Stimulated activated CD4-positive, alpha-beta T cell treated with anti-CD3 and anti-CD28 coated beads, Interleukin-15, amount 100 ng/mL, for 24 hours (primary cell): ENCODE results near the gene PTPRZ1.

Experiments used
- DNase-seq: peaks from one replicate; pipeline ENCODE4 v3.0.0-alpha.2; 2020

Gene PTPRZ1

DNA sequence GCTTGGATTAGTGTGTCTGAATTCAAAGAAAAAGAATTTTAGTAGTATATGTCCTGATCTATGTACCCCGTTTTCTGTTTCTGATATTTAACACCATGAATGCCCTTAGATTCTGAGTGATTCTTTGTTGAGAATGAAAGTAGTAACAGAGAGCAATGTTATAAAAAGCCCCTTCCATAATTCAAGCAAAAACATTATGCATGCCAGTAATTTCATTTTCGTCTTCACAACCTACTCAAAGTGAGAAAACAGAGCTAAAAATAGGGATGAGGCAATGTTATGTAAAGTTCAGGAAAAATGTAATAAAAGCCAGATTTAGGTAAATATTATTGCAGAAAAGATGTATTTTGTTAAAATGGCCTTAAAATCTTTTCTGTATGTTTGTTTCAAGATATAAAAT lies 28.1 kb downstream of the PTPRZ1 start:
- DNase-seq: no peak

DNA sequence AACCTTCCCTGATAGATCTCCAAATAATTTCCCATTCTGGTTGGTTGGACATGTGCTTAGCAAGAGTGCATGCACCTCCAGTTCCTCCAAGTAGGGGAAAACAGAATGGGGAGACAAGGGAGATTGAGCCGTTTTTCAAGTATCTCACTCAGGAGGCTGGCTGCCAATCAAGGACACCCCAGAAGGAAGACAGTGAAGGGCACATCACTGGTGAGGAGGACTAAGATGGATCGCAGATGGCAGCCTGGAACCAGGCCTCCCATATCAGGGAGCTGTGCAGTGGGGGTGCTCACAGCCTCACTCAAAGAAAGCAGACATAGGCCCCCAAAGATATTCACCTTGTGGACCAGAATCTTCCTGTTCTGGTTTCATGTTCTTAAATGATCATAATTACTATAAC lies 31.2 kb downstream of the PTPRZ1 start:
- no peak for DNase-seq

DNA sequence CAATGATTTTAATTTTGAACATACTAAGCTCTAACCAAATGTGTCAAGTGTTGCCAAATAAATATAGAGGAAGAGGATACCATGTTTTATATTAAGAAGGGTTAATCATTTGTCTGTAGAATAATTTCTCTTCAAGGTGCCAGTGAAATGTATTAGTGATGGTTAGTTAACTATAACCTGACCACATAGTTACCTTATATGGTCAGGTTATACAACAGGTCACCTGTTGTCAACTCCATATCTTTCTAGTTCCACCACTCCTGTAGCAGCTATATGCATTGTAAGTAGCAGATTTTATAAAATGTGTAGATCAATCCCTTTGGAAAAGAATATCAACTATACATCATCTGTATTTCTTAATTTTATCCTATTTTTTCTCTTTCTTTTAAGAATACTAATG lies 35.1 kb downstream of the PTPRZ1 start:
- DNase-seq: no peak

DNA sequence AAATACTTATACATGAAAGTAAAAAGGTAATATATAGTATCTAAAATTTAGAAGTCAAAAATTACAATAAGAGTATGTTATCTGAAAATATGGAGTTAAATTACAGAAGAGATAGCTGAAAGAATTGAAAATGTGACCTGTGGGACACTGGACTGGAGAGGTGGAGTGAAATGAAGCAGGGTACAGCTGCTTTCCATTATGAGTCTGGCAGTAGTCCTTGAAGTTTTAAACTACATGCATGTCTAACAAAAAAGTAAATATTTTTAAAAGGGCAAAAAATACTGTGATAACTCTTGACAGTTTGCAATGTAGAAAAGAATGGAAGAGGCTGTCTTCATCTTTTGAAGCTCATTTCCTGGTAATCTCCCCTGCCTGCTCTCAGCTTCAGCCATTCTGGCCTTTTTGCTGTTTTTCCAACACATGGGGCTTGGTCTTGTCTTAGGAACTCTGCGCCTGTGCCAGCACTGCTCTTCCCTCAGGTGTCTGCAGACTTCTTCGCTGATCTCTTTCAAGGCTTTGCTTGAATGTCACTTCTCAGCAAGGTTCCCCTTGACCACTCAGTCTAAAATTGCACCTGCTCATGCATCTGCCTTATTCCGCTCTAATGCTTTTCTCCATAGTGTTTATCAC lies 36.9 kb downstream of the PTPRZ1 start:
- DNase-seq: no peak

DNA sequence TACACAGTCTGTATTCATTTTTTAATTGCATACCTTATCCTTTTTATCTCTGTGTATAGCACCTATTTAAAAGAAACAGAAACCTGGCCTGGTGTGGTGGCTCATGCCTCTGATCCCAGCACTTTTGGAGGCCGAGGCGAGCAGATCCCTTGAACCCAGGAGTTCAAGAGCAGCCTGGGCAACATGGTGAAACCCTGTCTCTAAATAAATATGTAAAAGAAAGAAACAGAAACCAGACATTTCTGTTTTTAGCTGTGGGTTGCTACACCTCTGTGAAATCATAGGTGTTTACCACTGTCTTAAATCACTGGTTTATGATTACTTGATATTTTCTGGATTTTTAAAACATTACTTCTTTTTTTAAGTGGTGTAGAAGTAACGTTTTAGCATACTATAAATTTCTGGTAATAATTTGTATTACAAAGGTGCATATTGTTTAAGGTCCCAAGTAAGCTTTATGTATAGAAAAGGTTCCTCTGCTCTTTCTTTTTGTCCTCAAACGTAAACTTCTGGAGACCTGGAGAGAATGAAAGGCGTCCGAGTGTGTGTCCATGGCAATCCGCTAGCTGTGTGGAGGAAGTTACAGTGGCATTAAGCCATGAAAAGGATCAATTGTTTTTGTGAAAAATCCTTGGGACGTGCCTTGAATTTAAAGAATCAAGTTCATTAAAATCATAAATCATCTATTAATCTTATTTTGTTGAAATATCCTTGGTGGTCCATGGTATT lies 41.1 kb downstream of the PTPRZ1 start:
- no peak for DNase-seq

DNA sequence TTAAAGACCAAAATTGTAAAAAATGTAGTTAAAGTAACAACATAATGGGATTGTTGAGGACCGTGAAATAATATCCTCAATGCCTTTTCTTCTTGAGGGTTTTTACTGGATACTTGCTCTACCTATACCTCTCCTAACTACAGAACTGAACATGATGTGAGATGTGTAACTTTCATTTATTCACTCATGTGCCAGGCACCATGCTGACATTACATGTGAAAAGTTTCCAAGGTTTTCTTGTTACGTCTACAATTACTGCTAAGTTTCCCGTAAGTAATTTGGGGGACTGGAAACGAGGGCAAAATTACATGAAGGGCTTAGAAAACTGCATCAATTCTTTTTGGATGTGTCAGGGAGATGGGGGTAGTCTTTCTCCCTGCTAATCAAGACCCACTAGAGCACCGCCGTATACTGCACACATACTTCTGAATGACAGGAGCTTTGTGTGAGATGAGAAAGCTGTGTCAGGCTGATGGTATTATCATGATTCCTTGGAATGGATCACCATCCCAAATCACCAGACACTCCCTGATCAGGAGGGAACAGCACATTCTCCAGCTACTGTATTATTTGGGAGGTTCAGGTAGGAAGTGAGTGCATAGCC lies 41.8 kb downstream of the PTPRZ1 start:
- DNase-seq: no peak

- DNase-seq: no peak
Observed at GRCh38 chr7:121916211-121916610, 43.2 kb downstream of the PTPRZ1 start.

- DNase-seq: no peak
Observed at GRCh38 chr7:121919986-121920385, 47.0 kb downstream of the PTPRZ1 start.

DNA sequence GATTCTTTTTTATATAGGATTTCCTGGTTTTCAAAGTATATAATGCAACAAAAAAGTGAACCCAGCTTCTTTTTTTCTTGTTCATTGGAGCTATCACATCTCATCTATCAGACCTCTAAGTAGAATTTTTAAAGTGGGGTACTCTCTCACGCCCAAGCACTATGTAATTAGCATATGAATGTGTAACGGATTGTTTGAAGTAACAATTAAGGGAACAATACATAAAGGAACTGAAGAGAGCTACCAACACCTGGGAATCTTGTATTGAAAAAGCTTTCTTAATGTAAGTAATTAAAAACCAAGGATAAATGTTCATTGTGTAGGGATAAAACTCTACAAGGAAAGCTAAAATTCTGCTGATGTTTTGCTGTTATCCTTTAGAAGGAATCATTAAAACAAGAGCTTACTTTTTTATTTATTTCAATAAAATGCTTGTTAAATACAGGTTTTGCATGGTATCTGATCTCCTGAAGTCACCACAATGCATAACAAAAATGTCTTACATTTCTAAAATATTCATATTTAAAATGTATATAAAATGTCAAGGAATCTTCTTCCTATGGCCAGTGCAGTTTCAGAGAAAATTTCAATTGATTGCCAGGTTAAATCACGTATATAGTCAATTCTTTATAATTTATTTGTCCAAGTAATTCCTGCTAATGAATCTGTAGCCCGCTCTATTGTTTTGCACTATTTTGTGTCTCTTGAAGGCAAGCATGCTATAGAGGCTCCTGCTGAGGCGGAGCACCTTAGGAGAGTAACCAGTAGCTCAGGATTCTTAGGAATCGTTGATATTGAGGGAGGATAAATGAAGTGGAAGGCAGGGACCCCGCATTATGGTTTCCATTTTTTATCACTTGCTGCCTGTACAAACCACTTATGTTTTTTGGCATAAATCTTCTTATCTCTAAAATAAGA lies 51.6 kb downstream of the PTPRZ1 start:
- DNase-seq: no peak

DNA sequence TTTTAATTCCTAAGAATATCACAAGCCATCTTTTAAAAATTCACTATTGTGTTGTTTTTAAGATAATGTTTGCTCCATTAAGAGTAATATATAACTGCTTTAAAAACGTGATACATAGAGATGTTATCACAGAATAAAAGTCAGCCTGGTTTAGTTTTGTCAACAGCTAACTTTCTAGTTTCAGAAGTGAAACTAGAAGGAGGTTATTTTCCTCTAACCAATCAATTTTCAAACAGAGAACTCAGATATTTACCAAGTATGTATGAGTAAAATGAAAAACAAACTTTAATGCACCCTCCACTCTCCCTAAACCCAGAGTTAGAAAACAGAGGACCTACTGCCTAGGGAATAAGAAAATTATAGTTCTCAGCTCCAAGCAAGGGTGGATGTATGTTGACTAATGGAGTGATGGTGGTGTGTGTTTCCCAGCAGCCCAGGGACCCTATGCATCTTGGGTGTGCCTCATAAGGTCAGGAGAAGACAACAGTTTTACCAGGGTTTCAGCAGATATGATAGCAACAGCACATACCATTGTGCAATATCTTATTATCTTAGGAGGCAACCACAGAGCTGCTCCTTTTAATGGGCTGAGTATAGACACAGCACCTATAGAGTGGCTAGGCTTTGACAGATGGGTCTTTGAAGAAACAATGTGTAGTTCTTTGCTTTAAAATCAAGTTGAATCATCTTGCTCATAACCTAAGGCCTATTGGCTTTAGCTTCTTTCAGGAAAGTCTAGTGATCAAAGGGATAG lies 58.4 kb downstream of the PTPRZ1 start:
- no peak for DNase-seq

DNA sequence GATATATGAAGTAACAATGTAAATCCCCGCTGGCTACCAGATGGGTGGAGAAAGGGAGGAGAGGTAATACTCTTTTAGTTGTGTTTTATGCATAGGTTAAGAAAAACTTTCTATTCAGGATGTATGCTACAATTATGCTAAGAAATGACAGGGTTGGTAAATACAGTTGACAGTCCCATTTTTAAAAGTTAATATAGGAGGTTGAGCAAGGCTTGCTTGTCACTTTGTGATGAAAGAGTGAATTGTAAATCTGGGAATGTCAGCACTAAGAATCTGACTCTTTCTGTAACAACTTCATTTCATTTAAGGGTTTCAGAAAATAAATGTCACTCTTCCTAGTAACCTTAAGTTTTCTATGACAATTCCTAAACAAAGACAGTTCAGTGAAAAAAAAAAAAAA lies 59.8 kb downstream of the PTPRZ1 start:
- no peak for DNase-seq

DNA sequence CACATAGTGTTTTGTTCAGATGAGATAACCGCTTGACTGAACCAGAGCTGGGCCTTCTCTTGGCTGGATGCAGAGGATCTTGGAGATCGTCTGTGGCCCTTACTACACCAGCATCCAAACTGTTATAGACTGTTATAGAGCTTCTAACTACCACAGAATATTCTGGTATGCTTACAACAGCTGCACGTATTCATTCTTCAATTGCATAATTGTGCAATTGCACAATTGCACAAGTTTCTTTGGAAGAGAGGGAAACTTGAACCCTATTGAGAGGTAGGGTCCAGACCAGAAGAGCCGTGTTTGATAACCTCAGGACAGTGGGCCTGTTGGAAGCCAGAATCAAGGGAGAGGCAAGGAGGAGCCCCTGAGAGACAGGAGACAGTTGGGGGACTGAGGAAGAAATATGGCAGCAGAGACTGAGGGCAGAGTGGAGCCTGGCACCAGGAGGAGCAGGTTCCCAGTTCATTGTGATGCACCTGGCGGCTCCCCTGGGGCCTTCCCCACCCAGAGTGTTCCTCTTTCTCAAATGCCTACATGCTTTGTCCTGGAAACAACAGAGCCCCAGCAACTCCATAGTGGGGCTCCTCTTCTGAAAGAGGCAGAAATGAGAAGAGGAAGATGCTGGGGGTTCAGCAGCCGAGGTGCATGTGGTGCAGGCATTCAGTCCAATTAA lies 64.1 kb downstream of the PTPRZ1 start:
- DNase-seq: no peak

DNA sequence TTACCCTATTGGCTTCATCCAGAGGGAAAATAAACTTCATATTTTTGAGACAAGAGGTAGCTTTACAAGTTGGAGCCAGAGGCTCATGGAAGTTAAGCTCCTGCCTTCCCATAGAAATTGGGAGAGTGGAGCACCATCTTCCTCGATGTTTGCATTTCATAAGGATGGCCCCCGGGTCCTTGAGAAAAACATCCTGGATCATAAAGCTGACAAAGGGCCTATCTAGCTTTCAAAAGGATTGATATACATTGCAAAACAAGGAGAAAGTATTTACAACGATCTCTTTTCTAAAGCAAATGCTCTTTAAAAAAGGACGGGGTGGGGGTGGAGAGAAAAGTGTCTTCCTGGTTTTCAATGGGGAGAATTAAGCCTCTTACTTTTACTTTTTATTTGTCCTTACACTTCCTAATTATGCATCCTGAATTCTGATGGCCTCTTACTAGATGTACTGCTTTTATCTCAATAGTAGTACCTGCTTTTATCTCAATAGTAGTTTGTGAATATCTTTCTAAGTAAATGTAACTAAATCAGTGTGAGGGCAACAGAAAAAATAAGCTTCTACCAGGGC lies 65.6 kb downstream of the PTPRZ1 start:
- no peak for DNase-seq

- no peak for DNase-seq
Observed at GRCh38 chr7:121940918-121941317, 68.0 kb downstream of the PTPRZ1 start.

DNA sequence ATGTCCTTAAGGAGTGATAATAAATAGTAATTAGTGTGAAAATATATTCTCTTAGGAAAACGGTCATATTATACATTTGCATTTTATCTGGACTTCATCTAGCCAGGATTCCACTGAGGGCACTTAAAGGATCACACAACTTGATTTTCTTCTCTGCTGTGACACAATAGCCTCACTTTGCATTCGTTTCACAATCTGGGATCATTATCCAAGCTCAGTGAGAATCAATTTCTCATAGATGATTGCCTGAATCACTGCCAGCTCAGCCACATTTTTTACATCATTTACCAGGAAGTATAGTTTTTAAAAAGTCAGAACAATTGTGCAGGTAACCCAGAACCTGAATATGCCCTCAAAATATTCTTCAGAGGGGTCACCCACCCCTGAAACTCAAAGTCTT lies 68.9 kb downstream of the PTPRZ1 start:
- no peak for DNase-seq

GRCh38 chr7:121945066-121945465 lies 72.1 kb downstream of the PTPRZ1 start:
- no peak for DNase-seq

DNA sequence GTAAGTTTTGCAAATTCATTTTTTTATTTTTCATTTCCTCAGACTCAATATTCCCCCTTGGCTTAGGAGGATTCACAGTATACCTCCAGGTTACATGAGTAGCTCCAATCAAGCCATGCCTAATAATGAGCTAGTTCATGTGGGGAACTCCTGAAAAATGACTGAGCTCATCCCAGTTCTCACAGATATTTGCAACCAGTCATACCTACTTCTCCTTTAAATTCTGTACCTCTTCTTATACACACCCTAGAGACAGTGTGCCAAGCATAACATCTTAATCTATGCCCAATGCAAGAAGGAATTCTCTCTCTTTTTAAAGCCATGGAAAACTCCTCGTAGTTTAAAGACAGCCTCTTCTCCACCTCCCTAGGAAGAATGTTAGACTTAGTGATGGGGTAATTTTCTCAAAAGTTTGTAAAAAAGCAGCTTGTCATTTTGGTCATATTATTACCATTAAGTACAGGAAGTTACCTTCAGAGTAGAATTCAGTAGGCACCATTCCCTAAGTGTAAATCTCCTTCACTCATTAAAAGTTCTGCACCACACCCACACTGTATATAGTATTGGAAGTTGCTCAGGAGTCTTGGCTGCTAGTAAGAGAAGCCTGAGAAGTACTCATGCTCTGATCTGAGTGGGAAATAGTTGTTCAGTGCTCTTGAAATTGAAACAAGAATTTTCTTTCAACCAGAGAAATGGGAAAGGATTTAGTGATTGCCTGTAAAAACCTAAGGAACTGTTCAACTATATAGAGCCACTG lies 72.7 kb downstream of the PTPRZ1 start:
- DNase-seq: no peak

- DNase-seq: no peak
Observed at GRCh38 chr7:121953164-121953563, 80.2 kb downstream of the PTPRZ1 start.

GRCh38 chr7:121953601-121954000 lies 80.6 kb downstream of the PTPRZ1 start:
- DNase-seq: no peak

- DNase-seq: no peak
Observed at GRCh38 chr7:121954803-121955202, 81.8 kb downstream of the PTPRZ1 start.

- no peak for DNase-seq
Observed at GRCh38 chr7:121957626-121958025, 84.7 kb downstream of the PTPRZ1 start.
